Measurements from ENCODE around the gene TMEM247.

- TF ChIP-seq, protein P1, sequence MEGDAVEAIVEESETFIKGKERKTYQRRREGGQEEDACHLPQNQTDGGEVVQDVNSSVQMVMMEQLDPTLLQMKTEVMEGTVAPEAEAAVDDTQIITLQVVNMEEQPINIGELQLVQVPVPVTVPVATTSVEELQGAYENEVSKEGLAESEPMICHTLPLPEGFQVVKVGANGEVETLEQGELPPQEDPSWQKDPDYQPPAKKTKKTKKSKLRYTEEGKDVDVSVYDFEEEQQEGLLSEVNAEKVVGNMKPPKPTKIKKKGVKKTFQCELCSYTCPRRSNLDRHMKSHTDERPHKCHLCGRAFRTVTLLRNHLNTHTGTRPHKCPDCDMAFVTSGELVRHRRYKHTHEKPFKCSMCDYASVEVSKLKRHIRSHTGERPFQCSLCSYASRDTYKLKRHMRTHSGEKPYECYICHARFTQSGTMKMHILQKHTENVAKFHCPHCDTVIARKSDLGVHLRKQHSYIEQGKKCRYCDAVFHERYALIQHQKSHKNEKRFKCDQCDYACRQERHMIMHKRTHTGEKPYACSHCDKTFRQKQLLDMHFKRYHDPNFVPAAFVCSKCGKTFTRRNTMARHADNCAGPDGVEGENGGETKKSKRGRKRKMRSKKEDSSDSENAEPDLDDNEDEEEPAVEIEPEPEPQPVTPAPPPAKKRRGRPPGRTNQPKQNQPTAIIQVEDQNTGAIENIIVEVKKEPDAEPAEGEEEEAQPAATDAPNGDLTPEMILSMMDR (IDR thresholded peaks at IDR 0.05) = no peak
- TF ChIP-seq POLR2A (IDR thresholded peaks at IDR 0.05) = no peak
These were observed 7.7 kb upstream of the TMEM247 start for GRCh38 chr2:46471697-46472096.

All from testis (tissue), 2 donors.